ENCODE data around the gene HNF4A.

HNF4A gene

DNA sequence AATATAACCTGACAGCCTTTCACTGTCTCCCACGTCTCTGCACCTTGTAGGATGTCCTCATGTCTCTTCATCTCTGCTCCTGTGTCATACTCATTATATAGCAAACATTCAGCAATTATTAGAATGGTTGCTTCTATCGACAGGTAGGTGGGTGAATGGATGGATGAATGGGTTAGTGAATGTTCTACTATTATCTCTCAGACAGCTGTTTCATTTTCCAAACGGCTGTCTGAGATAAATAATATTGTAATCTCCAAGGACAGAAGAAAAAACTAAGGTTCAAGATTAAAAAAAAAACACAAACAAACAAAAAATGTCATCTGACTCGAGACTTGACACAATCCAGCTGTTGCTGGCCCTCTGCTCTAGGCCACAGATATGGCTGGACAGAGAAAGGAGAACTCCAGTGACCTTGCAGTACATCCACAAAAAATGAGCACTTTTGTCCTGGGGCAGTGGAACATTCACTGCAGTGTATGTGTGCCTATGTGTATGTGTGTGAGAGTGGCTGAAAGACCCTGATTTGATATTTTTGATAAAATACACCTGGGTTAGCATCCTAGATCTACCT lies 2.1 kb downstream of the HNF4A start:
- Histone ChIP-seq H3K27me3 (ENCODE audit: control insufficient read depth in 3 of 3, insufficient read depth in 3 of 3, low read depth in 1 of 3, low read length in 3 of 3) (peaks cover 0 to 24% (median 0%) of the 10 kb centered on the region in 3 experiments), H3K79me1 (ENCODE audit: low read depth, low read length) (no peaks in the 10 kb centered on the region), H3K14ac (ENCODE audit: low read length) (no peak overlapping the region), H3K27ac (replicated peaks; ENCODE audit: low read length) (no peak overlapping the region), H3K9ac (ENCODE audit: low read depth, low read length, poor library complexity) (no peak overlapping the region), H2BK15ac (ENCODE audit: low read length) (no peak overlapping the region), H3K9me3 (replicated peaks in 1 of 2; ENCODE audit: control insufficient read depth in 2 of 2, insufficient read depth in 1 of 2, low read depth in 1 of 2, low read length in 2 of 2) (no peaks in the 10 kb centered on the region), H2AK5ac (ENCODE audit: low read depth, low read length) (no peak overlapping the region), H3K36me3 (replicated peaks in 1 of 2; ENCODE audit: control insufficient read depth in 2 of 2, insufficient read depth in 2 of 2, low read length in 2 of 2) (no peaks in the 10 kb centered on the region), H2BK12ac (ENCODE audit: low read length) (no peak overlapping the region), H2AFZ (ENCODE audit: low read length) (no peak overlapping the region), H3K4me3 (ENCODE audit: low read length in 2 of 2) (no peak overlapping the region), H3K23ac (ENCODE audit: low read depth, low read length, poor library complexity) (no peak overlapping the region), H3K4me1 (ENCODE audit: control insufficient read depth in 2 of 2, insufficient read depth in 1 of 2, low read depth in 1 of 2, low read length in 2 of 2) (peaks cover 0 to 5% of the 10 kb centered on the region in 2 donors), H2BK5ac (ENCODE audit: low read length) (no peak overlapping the region), H4K91ac (ENCODE audit: low read depth, low read length, poor library complexity) (no peak overlapping the region), H3K18ac (ENCODE audit: low read length) (no peak overlapping the region), H3K4me2 (ENCODE audit: insufficient read depth, low read length, poor library complexity, severe bottlenecking) (no peak overlapping the region), H2BK120ac (ENCODE audit: low read depth, low read length) (no peak overlapping the region), H4K8ac (ENCODE audit: low read depth, low read length) (no peak overlapping the region), H3K4ac (ENCODE audit: low read length) (no peak overlapping the region)
- WGBS, 2 donors (ENCODE audit: extremely low coverage in 2 of 2, insufficient read length in 2 of 2, insufficient replicate concordance in 1 of 2) = no CpG with 5 or more reads among the region's 4 CpGs
- DNase-seq (ENCODE audit: low spot score) = no peak

GRCh38 chr20:44358776-44359175 lies 3.3 kb downstream of the HNF4A start:
- H3K27ac ChIP-seq (replicated peaks; ENCODE audit: low read length) = no peak overlapping the region
- no peaks in the 10 kb centered on the region for H3K9me3 ChIP-seq (replicated peaks in 1 of 2; ENCODE audit: control insufficient read depth in 2 of 2, insufficient read depth in 1 of 2, low read depth in 1 of 2, low read length in 2 of 2)
- DNase-seq (ENCODE audit: low spot score) = no peak
- no peak overlapping the region for H2AK5ac ChIP-seq (ENCODE audit: low read depth, low read length)
- no peak overlapping the region for H4K8ac ChIP-seq (ENCODE audit: low read depth, low read length)
- no CpG with 5 or more reads among the region's 8 CpGs for WGBS, 2 donors (ENCODE audit: extremely low coverage in 2 of 2, insufficient read length in 2 of 2, insufficient replicate concordance in 1 of 2)
- no peak overlapping the region for H3K4me2 ChIP-seq (ENCODE audit: insufficient read depth, low read length, poor library complexity, severe bottlenecking)
- no peak overlapping the region for H3K23ac ChIP-seq (ENCODE audit: low read depth, low read length, poor library complexity)
- H3K9ac ChIP-seq (ENCODE audit: low read depth, low read length, poor library complexity) = no peak overlapping the region
- no peak overlapping the region for H4K91ac ChIP-seq (ENCODE audit: low read depth, low read length, poor library complexity)
- H3K79me1 ChIP-seq (ENCODE audit: low read depth, low read length) = no peaks in the 10 kb centered on the region
- no peak overlapping the region for H3K18ac ChIP-seq (ENCODE audit: low read length)
- no peak overlapping the region for H2BK5ac ChIP-seq (ENCODE audit: low read length)
- H3K14ac ChIP-seq (ENCODE audit: low read length) = no peak overlapping the region
- no peak overlapping the region for H3K4me3 ChIP-seq (ENCODE audit: low read length in 2 of 2)
- H2BK12ac ChIP-seq (ENCODE audit: low read length) = no peak overlapping the region
- no peak overlapping the region for H2AFZ ChIP-seq (ENCODE audit: low read length)
- no peak overlapping the region for H2BK15ac ChIP-seq (ENCODE audit: low read length)
- no peak overlapping the region for H3K4ac ChIP-seq (ENCODE audit: low read length)
- no peaks in the 10 kb centered on the region for H3K36me3 ChIP-seq (replicated peaks in 1 of 2; ENCODE audit: control insufficient read depth in 2 of 2, insufficient read depth in 2 of 2, low read length in 2 of 2)
- peaks cover 0 to 24% (median 0%) of the 10 kb centered on the region in 3 experiments for H3K27me3 ChIP-seq (ENCODE audit: control insufficient read depth in 3 of 3, insufficient read depth in 3 of 3, low read depth in 1 of 3, low read length in 3 of 3)
- H2BK120ac ChIP-seq (ENCODE audit: low read depth, low read length) = no peak overlapping the region
- H3K4me1 ChIP-seq (ENCODE audit: control insufficient read depth in 2 of 2, insufficient read depth in 1 of 2, low read depth in 1 of 2, low read length in 2 of 2) = peaks cover 0 to 5% of the 10 kb centered on the region in 2 donors

DNA sequence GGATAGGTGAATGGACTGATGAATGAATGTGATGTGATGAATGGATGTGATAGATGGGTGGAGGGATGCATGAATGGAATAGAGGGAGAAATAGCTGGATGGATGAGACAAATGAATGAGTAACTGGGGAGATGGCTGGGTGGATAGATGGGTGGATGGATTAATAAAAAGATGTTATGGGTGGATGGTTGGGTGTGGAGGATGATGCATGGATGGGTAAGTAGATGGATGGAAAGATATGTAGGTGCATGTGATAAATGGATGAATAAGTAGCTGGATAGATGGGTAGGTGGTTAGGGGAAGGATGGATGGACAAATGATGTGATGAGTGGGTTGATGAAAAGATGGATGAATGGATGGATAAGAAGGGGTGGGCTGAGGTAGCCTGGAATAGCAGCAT lies 4.7 kb downstream of the HNF4A start:
- no peak overlapping the region for H4K8ac ChIP-seq (ENCODE audit: low read depth, low read length)
- H3K4me3 ChIP-seq (ENCODE audit: low read length in 2 of 2) = no peak overlapping the region
- H2BK12ac ChIP-seq (ENCODE audit: low read length) = no peak overlapping the region
- H2AK5ac ChIP-seq (ENCODE audit: low read depth, low read length) = no peak overlapping the region
- H2BK5ac ChIP-seq (ENCODE audit: low read length) = no peak overlapping the region
- H2AFZ ChIP-seq (ENCODE audit: low read length) = no peak overlapping the region
- H3K9ac ChIP-seq (ENCODE audit: low read depth, low read length, poor library complexity) = no peak overlapping the region
- H3K18ac ChIP-seq (ENCODE audit: low read length) = no peak overlapping the region
- H4K91ac ChIP-seq (ENCODE audit: low read depth, low read length, poor library complexity) = no peak overlapping the region
- no peak overlapping the region for H3K4ac ChIP-seq (ENCODE audit: low read length)
- H3K79me1 ChIP-seq (ENCODE audit: low read depth, low read length) = no peaks in the 10 kb centered on the region
- no peak overlapping the region for H3K14ac ChIP-seq (ENCODE audit: low read length)
- DNase-seq (ENCODE audit: low spot score) = no peak
- H3K4me2 ChIP-seq (ENCODE audit: insufficient read depth, low read length, poor library complexity, severe bottlenecking) = no peak overlapping the region
- H3K36me3 ChIP-seq (replicated peaks in 1 of 2; ENCODE audit: control insufficient read depth in 2 of 2, insufficient read depth in 2 of 2, low read length in 2 of 2) = no peaks in the 10 kb centered on the region
- no peak overlapping the region for H2BK15ac ChIP-seq (ENCODE audit: low read length)
- H2BK120ac ChIP-seq (ENCODE audit: low read depth, low read length) = no peak overlapping the region
- H3K23ac ChIP-seq (ENCODE audit: low read depth, low read length, poor library complexity) = no peak overlapping the region
- no peak overlapping the region for H3K27ac ChIP-seq (replicated peaks; ENCODE audit: low read length)
- peaks cover 0 to 5% of the 10 kb centered on the region in 2 donors for H3K4me1 ChIP-seq (ENCODE audit: control insufficient read depth in 2 of 2, insufficient read depth in 1 of 2, low read depth in 1 of 2, low read length in 2 of 2)
- H3K27me3 ChIP-seq (ENCODE audit: control insufficient read depth in 3 of 3, insufficient read depth in 3 of 3, low read depth in 1 of 3, low read length in 3 of 3) = peaks cover 0 to 24% (median 0%) of the 10 kb centered on the region in 3 experiments
- H3K9me3 ChIP-seq (replicated peaks in 1 of 2; ENCODE audit: control insufficient read depth in 2 of 2, insufficient read depth in 1 of 2, low read depth in 1 of 2, low read length in 2 of 2) = no peaks in the 10 kb centered on the region

DNA sequence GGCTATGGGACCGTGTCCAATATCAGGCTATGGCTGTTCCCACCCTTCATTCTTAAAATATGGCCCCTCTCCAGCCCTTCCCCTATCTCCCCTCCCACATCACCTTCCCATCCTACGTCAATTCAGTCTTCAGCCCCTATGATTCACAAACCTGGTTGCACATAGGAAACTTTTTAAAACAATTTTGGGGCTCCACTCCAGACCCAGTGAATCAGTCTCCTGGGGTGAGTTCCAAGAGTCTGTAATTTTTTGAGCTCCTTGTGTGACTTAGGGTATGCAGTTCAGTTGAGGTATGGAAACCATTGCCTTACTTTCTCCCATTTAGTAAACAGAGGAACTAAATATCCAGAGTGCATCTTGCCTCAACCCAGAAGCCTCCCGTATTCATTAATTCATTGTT lies 5.5 kb downstream of the HNF4A start:
- no peak overlapping the region for H4K8ac ChIP-seq (ENCODE audit: low read depth, low read length)
- no peak overlapping the region for H2BK5ac ChIP-seq (ENCODE audit: low read length)
- no peaks in the 10 kb centered on the region for H3K9me3 ChIP-seq (replicated peaks in 1 of 2; ENCODE audit: control insufficient read depth in 2 of 2, insufficient read depth in 1 of 2, low read depth in 1 of 2, low read length in 2 of 2)
- H3K4me3 ChIP-seq (ENCODE audit: low read length in 2 of 2) = no peak overlapping the region
- no peak overlapping the region for H2AK5ac ChIP-seq (ENCODE audit: low read depth, low read length)
- no peak overlapping the region for H2AFZ ChIP-seq (ENCODE audit: low read length)
- no peaks in the 10 kb centered on the region for H3K79me1 ChIP-seq (ENCODE audit: low read depth, low read length)
- no peak overlapping the region for H2BK12ac ChIP-seq (ENCODE audit: low read length)
- H3K9ac ChIP-seq (ENCODE audit: low read depth, low read length, poor library complexity) = no peak overlapping the region
- no peak overlapping the region for H3K4ac ChIP-seq (ENCODE audit: low read length)
- no peak overlapping the region for H3K14ac ChIP-seq (ENCODE audit: low read length)
- no peak overlapping the region for H2BK15ac ChIP-seq (ENCODE audit: low read length)
- H3K36me3 ChIP-seq (replicated peaks in 1 of 2; ENCODE audit: control insufficient read depth in 2 of 2, insufficient read depth in 2 of 2, low read length in 2 of 2) = no peaks in the 10 kb centered on the region
- H3K27me3 ChIP-seq (ENCODE audit: control insufficient read depth in 3 of 3, insufficient read depth in 3 of 3, low read depth in 1 of 3, low read length in 3 of 3) = peaks cover 0 to 24% (median 0%) of the 10 kb centered on the region in 3 experiments
- no peak overlapping the region for H2BK120ac ChIP-seq (ENCODE audit: low read depth, low read length)
- H3K18ac ChIP-seq (ENCODE audit: low read length) = no peak overlapping the region
- no peak overlapping the region for H3K27ac ChIP-seq (replicated peaks; ENCODE audit: low read length)
- no peak overlapping the region for H3K23ac ChIP-seq (ENCODE audit: low read depth, low read length, poor library complexity)
- DNase-seq (ENCODE audit: low spot score) = no peak
- H3K4me2 ChIP-seq (ENCODE audit: insufficient read depth, low read length, poor library complexity, severe bottlenecking) = no peak overlapping the region
- no peak overlapping the region for H4K91ac ChIP-seq (ENCODE audit: low read depth, low read length, poor library complexity)
- 100% methylated on average over 1 of the region's 3 CpGs; no CpG with 5 or more reads in 1 of the 2 donors for WGBS, 2 donors (ENCODE audit: extremely low coverage in 2 of 2, insufficient read length in 2 of 2, insufficient replicate concordance in 1 of 2)
- peaks cover 0 to 4% of the 10 kb centered on the region in 2 donors for H3K4me1 ChIP-seq (ENCODE audit: control insufficient read depth in 2 of 2, insufficient read depth in 1 of 2, low read depth in 1 of 2, low read length in 2 of 2)

All from neuronal stem cell (in vitro differentiated cells).